Panc1 (cell line): ENCODE measurements around the gene CCDC182. TPM values are rescaled to one million over a fixed set of nuclear protein-coding genes. Genes with fewer than 3 reads are reported as not detected.
A peak's percentile ranks its signal among the peaks of the same experiment; 100 is the strongest.

Experiments
- ATAC-seq: fragments of 200-7000 bp; cut with Tn5 transposase; 2 replicates; pipeline ENCODE4 v1.9.1; 2020; ENCODE audit warnings: mild to moderate bottlenecking, moderate library complexity
- BruUV-seq: library from RNA; stranded (reverse); fragments of 400-500 nt; replicated peaks from 2 replicates; lab custom pipeline; 2021; lab: Mats Ljungman, UMichigan
- CTCF ChIA-PET: fragments of 300-600 bp; sonication (Branson Sonifier 250); formaldehyde crosslinking; loops from one replicate; lab custom pipeline; 2022; ENCODE audit warnings: antibody characterized with exemption; lab: Charles Lee
- POLR2A ChIA-PET: fragments of 300-600 bp; sonication (Branson Sonifier 250); formaldehyde crosslinking; loops from one replicate; lab custom pipeline; 2022; ENCODE audit warnings: antibody characterized with exemption; lab: Charles Lee
- DNase-seq: peaks from one replicate; pipeline ENCODE4 v3.0.0-alpha.2; 2010; ENCODE audit warnings: low read depth, low spot score
- H3K27ac ChIP-seq: 2 replicates; pipeline ENCODE4 v1.5.1; 2011; ENCODE audit warnings: mild to moderate bottlenecking, low read length, inconsistent platforms
- H3K27me3 ChIP-seq: fragments of 200-500 bp; sonication (Bioruptor generic); 2 replicates; pipeline ENCODE4 v1.6.0; 2014; ENCODE audit warnings: low read length, inconsistent platforms; ENCODE audit not compliant: control insufficient read depth, insufficient read depth
- H3K36me3 ChIP-seq: fragments of 200-500 bp; sonication (Bioruptor generic); 2 replicates; pipeline ENCODE4 v1.5.1; 2014; ENCODE audit warnings: inconsistent platforms, mild to moderate bottlenecking, low read length, moderate library complexity; ENCODE audit not compliant: control insufficient read depth, insufficient read depth
- H3K4me1 ChIP-seq: 2 replicates; pipeline ENCODE4 v1.5.1; 2011; ENCODE audit warnings: inconsistent platforms, mild to moderate bottlenecking, low read length, moderate library complexity; ENCODE audit not compliant: control insufficient read depth, insufficient read depth
- H3K4me3 ChIP-seq, 2 experiments: 2 replicates each; pipeline ENCODE4 v1.5.1; 2011 to 2012; ENCODE audit warnings: low read depth in 2 of 2, low read length in 2 of 2, mild to moderate bottlenecking in 2 of 2, inconsistent platforms in 1 of 2, moderate library complexity in 1 of 2
- H3K9me3 ChIP-seq: fragments of 200-500 bp; sonication (Bioruptor generic); 2 replicates; pipeline ENCODE4 v1.5.1; 2014; ENCODE audit warnings: low read depth, mild to moderate bottlenecking, inconsistent platforms, low read length, moderate library complexity; ENCODE audit not compliant: control insufficient read depth, insufficient read depth
- POLR2AphosphoS5 ChIP-seq: IDR thresholded peaks from 2 replicates; pipeline ENCODE4 v1.6.1; 2012; ENCODE audit warnings: mild to moderate bottlenecking, low read depth, low read length, moderate library complexity
- REST ChIP-seq, 2 experiments: IDR thresholded peaks; 2 replicates each; pipeline ENCODE4 v1.6.1; 2011 to 2012; ENCODE audit warnings: low read depth in 2 of 2, control low read depth in 1 of 2, low read length in 1 of 2, mild to moderate bottlenecking in 1 of 2, moderate library complexity in 1 of 2; ENCODE audit not compliant: insufficient read depth in 1 of 2
- SIN3A ChIP-seq: IDR thresholded peaks from 2 replicates; pipeline ENCODE4 v1.6.1; 2012; ENCODE audit warnings: low read depth, mild to moderate bottlenecking, low read length, moderate library complexity, borderline replicate concordance; ENCODE audit not compliant: insufficient read depth
- TCF7L2 ChIP-seq: IDR thresholded peaks from 2 replicates; pipeline ENCODE4 v1.6.1; 2011; ENCODE audit warnings: mild to moderate bottlenecking, low read depth, low read length, inconsistent platforms
- in situ Hi-C: cut with HindIII; loops from 2 replicates; pipeline ENCODE4 v1.10.0; 2016; ENCODE audit warnings: low sequenced_read_pairs, low pct_unique_long_range_greater_than_20kb
- intact Hi-C: fragments of 100-400 bp; cut with micrococcal nuclease; formaldehyde crosslinking; loops from one replicate; pipeline ENCODE4 v1.10.0; 2022; ENCODE audit not compliant: unreplicated experiment
- total RNA-seq: library from RNA; stranded (reverse); gene quantifications from one replicate; pipeline ENCODE4 v1.2.1, GENCODE V29; 2021; ENCODE audit not compliant: unreplicated experiment
- TF ChIP-seq, protein P1 (sequence below): fragments of 450-650 bp; IDR thresholded peaks from 2 replicates; pipeline ENCODE4 v1.5.1; 2017; ENCODE audit warnings: mild to moderate bottlenecking

CCDC182 gene
- total RNA-seq, 1 experiment from 2014 or later: not detected

GRCh38 chr17:57760046-57760445 is 14.9 kb upstream of the CCDC182 start:
- ATAC-seq: 0 out of 2 replicates have a peak, but pooled peaks have one; percentile 41
- POLR2A ChIA-PET: no interaction called here
- Histone ChIP-seq H3K4me3 (no peak overlapping the region), H3K4me1 (no peaks in the 10 kb centered on the region; the same call in 1 of the 2 replicates), H3K27ac (no peak overlapping the region), H3K9me3 (no peaks in the 10 kb centered on the region), H3K27me3 (no peaks in the 10 kb centered on the region), H3K36me3 (no peaks in the 10 kb centered on the region)
- in situ Hi-C loops: no loop called here
- no peak for DNase-seq
- CTCF ChIA-PET: no interaction called here
- TF ChIP-seq TCF7L2 (no peak), REST (IDR thresholded peaks at IDR 0.05; ENCODE audit: insufficient read depth in 1 of 2, low read depth in 2 of 2, low read length in 1 of 2) (no peak), POLR2AphosphoS5 (no peak), SIN3A (no peak)
- TF ChIP-seq, protein P1, sequence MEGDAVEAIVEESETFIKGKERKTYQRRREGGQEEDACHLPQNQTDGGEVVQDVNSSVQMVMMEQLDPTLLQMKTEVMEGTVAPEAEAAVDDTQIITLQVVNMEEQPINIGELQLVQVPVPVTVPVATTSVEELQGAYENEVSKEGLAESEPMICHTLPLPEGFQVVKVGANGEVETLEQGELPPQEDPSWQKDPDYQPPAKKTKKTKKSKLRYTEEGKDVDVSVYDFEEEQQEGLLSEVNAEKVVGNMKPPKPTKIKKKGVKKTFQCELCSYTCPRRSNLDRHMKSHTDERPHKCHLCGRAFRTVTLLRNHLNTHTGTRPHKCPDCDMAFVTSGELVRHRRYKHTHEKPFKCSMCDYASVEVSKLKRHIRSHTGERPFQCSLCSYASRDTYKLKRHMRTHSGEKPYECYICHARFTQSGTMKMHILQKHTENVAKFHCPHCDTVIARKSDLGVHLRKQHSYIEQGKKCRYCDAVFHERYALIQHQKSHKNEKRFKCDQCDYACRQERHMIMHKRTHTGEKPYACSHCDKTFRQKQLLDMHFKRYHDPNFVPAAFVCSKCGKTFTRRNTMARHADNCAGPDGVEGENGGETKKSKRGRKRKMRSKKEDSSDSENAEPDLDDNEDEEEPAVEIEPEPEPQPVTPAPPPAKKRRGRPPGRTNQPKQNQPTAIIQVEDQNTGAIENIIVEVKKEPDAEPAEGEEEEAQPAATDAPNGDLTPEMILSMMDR: no peak
- intact Hi-C loops: no loop called here
- BruUV-seq: no TSS peak

- BruUV-seq: no TSS peak
- POLR2A ChIA-PET: no interaction called here
- CTCF ChIA-PET: no interaction called here
- H3K27me3 ChIP-seq: no peaks in the 10 kb centered on the region
- intact Hi-C loops: no loop called here
- in situ Hi-C loops: no loop called here
- DNase-seq (no peak), ATAC-seq (no peak)
- TF ChIP-seq POLR2AphosphoS5 (no peak), REST (IDR thresholded peaks at IDR 0.05; ENCODE audit: insufficient read depth in 1 of 2, low read depth in 2 of 2, low read length in 1 of 2) (no peak), TCF7L2 (no peak), SIN3A (no peak)
- TF ChIP-seq, protein P1: no peak
- no peaks in the 10 kb centered on the region; the same call in 1 of the 2 replicates for H3K4me1 ChIP-seq
- H3K9me3 ChIP-seq: no peaks in the 10 kb centered on the region
- no peak overlapping the region for H3K27ac ChIP-seq
- H3K4me3 ChIP-seq: no peak overlapping the region
- H3K36me3 ChIP-seq: no peaks in the 10 kb centered on the region
Observed at GRCh38 chr17:57758654-57759053, 13.6 kb upstream of the CCDC182 start.
